Measurements from ENCODE around the gene ZCCHC3. TPM values are rescaled to one million over a fixed set of nuclear protein-coding genes. Genes with fewer than 3 reads are reported as not detected.

Gene ZCCHC3
- total RNA-seq, 1 experiment from 2014 or later = 12.1 TPM

- Mint-ChIP-seq H3K27ac (ENCODE audit: low read depth, unreplicated experiment) (peak overlapping the region; percentile 62), H3K27me3 (ENCODE audit: insufficient read depth, unreplicated experiment) (no peaks in the 10 kb centered on the region), H3K9me3 (ENCODE audit: unreplicated experiment) (peaks cover 9% of the 10 kb centered on the region), H3K4me3 (ENCODE audit: unreplicated experiment) (peak overlapping the region; percentile 83), H3K4me1 (ENCODE audit: insufficient read depth, unreplicated experiment) (peaks cover 16% of the 10 kb centered on the region), H3K36me3 (ENCODE audit: insufficient read depth, unreplicated experiment) (no peaks in the 10 kb centered on the region)
- no peak for TF ChIP-seq CTCF (IDR thresholded peaks at IDR 0.05; ENCODE audit: unreplicated experiment)
- DNase-seq (ENCODE audit: unreplicated experiment) = peak; percentile 86
- ChIA-PET CTCF (interaction anchor here (0.6 to 4.9 kb wide), 2 partner anchors 15 to 112 kb away, joined by 3 to 32 read pairs; no protein-coding TSS in a partner anchor), POLR2A (interaction anchor here (0.6 to 4.7 kb wide), 13 partner anchors 17 to 892 kb away, joined by 3 to 29 read pairs (median 4); partner anchors contain the start of genes SOX12, TBC1D20 and TRIB3)
- intact Hi-C loops (cut with micrococcal nuclease) = no loop called here
- BruUV-seq (replicated peaks) = no TSS peak
These were observed 50.5 kb downstream of the ZCCHC3 start for GRCh38 chr20:347640-348484.

- Mint-ChIP-seq H3K9me3 (ENCODE audit: unreplicated experiment) (no peaks in the 10 kb centered on the region), H3K36me3 (ENCODE audit: insufficient read depth, unreplicated experiment) (no peaks in the 10 kb centered on the region), H3K27ac (ENCODE audit: low read depth, unreplicated experiment) (no peak overlapping the region), H3K4me1 (ENCODE audit: insufficient read depth, unreplicated experiment) (peaks cover 16% of the 10 kb centered on the region), H3K27me3 (ENCODE audit: insufficient read depth, unreplicated experiment) (no peaks in the 10 kb centered on the region), H3K4me3 (ENCODE audit: unreplicated experiment) (no peak overlapping the region)
- no peak for TF ChIP-seq CTCF (IDR thresholded peaks at IDR 0.05; ENCODE audit: unreplicated experiment)
- POLR2A ChIA-PET = interaction anchor here (1.0 to 1.6 kb wide), 3 partner anchors 15 to 113 kb away, joined by 4 to 5 read pairs (median 4); partner anchors contain the start of gene TBC1D20
- no peak for DNase-seq (ENCODE audit: unreplicated experiment)
- no TSS peak for BruUV-seq (replicated peaks)
- intact Hi-C loops (cut with micrococcal nuclease) = no loop called here
- CTCF ChIA-PET = no interaction called here
These were observed 51.8 kb downstream of the ZCCHC3 start for GRCh38 chr20:348972-349841.

Other genes with a start within 250 kb of the ZCCHC3 start
- not detected in 2 replicates for gene DEFB125, start 209.9 kb upstream of the ZCCHC3 start, total RNA-seq (2022)
- gene DEFB126, start 155.0 kb upstream of the ZCCHC3 start, total RNA-seq (2022) = not detected in 2 replicates
- gene DEFB127, start 140.1 kb upstream of the ZCCHC3 start, total RNA-seq (2022) = not detected in 2 replicates
- not detected in 2 replicates for gene DEFB128, start 107.9 kb upstream of the ZCCHC3 start, total RNA-seq (2022)
- not detected in 2 replicates for gene DEFB129, start 70.3 kb upstream of the ZCCHC3 start, total RNA-seq (2022)
- not detected in 2 replicates for gene DEFB132, start 39.8 kb upstream of the ZCCHC3 start, total RNA-seq (2022)
- gene C20orf96, start 6.8 kb upstream of the ZCCHC3 start, total RNA-seq (2022) = 2.4 and 3.8 TPM in 2 replicates
- gene SOX12, start 28.0 kb downstream of the ZCCHC3 start, total RNA-seq (2022) = 17.2 and 17.6 TPM in 2 replicates
- 8.2 and 8.4 TPM in 2 replicates for gene NRSN2, start 49.5 kb downstream of the ZCCHC3 start, total RNA-seq (2022)
- 477 and 598 TPM in 2 replicates for gene TRIB3, start 83.2 kb downstream of the ZCCHC3 start, total RNA-seq (2022)
- 353 and 488 TPM in 2 replicates for gene RBCK1, start 110.7 kb downstream of the ZCCHC3 start, total RNA-seq (2022)
- 32.5 and 36.0 TPM in 2 replicates for gene TBC1D20, start 165.0 kb downstream of the ZCCHC3 start, total RNA-seq (2022)
- 271 and 297 TPM in 2 replicates for gene CSNK2A1, start 246.2 kb downstream of the ZCCHC3 start, total RNA-seq (2022)

All from MCF 10A (cell line).